GM19193 (cell line): ENCODE results near the gene ADAP1.

Experiments
- POLR2A ChIP-seq: IDR thresholded peaks from 4 replicates; pipeline ENCODE4 v1.6.1; 2011; ENCODE audit not compliant: insufficient read depth, insufficient read length; ENCODE audit errors: extremely low read depth

The ADAP1 gene

DNA sequence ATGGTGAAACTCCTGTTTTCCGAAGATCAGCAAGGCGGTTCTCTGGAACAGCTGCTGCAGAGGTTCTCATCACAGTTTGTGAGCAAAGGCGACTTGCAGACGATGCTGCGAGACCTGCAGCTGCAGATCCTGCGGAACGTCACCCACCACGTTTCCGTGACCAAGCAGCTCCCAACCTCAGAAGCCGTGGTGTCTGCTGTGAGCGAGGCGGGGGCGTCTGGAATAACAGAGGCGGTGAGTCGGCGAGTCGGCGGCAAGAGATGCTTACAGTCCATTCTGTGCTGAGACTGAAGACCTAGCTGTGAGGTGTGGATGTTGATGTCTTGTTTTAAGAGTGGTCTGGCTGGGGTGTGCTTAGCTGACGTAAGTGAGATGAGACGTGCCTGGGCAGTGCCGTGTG lies 94.3 kb downstream of the ADAP1 start:
- no peak for TF ChIP-seq POLR2A

DNA sequence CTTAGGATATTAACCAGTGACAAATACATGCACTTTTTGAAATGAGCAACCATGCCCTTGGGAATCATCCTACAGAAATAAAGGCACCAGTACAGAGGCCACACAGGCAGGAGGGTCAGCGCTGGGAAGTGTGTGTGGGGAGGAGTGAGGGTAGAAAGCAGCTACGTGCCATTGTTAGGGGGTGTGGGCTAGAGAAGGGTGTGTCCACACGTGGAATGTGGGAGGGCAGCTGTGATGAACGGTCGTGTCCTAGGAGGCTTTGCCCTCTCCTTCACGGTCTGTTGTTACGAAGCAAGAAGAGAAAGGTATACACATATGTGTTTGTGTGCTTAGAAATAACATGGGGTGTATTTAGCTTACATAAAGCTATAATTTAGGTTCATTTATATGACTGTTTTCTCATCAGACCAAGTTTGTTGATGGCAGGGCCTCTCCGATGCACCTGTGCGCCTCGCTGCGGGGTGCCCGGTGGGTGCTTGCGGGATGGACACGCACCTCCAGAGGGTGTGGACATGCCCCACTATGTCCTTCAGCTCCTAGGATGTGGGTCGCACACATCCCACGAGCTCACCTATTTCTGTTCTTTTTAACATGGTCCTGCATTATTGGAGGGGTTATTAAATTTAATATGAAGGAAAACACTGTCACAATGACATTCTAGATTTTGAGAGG lies 95.0 kb downstream of the ADAP1 start:
- TF ChIP-seq POLR2A: no peak

DNA sequence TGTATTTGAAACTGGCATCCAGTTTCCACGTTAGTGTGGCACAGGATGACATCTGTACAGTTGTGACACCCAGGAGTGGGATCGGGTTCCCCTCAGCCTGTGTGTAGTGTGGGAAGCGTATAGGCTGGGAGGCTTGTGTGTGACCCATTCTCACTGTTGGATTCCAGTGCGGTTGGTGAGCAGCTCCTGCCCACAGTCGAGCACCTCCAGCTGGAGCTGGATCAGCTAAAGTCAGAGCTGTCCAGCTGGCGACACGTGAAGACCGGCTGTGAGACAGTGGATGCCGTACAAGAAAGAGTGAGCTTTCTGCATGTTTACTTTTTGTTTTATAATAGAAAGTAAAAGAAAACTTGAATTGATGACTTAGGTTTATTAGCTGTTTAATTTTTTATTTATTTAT lies 96.8 kb downstream of the ADAP1 start:
- no peak for TF ChIP-seq POLR2A

DNA sequence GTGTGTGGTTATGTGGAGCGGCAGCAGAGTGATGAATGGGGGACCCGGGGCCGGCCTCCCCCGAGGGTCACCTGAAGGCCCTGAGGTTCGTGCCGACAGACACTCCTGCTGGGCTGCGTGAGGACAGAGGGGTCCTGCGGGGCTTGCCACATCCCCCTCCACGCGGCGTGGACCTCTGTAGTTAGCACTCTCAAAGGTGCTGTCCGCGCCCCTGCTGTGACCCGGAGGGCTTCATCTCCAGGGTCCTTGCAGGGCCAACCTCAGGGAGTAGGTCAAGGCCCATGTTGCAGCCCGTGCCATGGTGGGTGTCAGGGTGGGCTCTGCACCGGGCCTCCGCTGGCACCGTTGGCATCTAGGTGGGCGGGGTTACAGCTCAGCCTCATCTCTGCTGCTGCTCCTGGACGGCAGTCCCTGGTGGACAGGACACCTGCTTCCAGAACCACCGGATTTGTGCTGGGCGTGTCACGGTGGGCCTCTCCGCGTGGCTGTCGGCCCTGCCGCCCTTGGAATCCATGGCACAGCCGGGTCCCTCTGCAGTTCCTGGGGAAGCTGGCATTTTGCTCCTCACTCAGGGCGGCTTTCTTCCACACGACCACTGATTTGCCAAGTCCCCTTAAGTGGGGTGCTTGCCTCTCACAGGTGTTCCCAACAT lies 97.9 kb downstream of the ADAP1 start:
- TF ChIP-seq POLR2A: no peak

DNA sequence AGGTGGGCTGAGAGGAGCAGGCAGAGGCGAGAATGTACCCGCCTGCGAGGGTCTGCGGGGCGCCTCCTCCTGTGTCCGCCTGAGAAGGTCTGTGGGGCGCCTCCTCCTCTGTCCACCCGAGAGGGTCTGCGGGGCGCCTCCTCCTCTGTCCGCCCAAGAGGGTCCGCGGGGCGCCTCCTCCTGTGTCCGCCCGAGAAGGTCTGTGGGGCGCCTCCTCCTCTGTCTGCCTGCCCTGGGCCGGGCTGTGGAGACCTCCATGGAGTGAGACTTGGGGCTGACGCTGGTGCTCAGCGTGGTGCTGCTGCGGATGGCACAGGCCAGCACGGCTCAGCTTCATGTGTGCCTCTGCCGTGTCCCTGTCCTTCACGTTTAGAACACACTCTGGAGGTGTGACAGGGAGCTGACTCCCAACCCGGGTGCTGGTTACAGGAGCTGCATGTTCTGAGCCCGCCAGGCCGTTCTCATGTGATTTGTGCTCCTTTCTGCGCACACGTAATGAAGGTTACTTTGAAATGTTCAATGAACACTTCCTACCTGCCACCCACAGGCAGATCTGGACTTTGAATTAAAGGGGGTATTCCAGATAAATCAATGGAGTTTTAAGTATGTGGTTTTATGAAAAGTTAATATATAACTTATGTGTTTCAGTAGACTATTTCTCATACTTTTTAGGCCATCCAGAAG lies 98.7 kb downstream of the ADAP1 start:
- no peak for TF ChIP-seq POLR2A

DNA sequence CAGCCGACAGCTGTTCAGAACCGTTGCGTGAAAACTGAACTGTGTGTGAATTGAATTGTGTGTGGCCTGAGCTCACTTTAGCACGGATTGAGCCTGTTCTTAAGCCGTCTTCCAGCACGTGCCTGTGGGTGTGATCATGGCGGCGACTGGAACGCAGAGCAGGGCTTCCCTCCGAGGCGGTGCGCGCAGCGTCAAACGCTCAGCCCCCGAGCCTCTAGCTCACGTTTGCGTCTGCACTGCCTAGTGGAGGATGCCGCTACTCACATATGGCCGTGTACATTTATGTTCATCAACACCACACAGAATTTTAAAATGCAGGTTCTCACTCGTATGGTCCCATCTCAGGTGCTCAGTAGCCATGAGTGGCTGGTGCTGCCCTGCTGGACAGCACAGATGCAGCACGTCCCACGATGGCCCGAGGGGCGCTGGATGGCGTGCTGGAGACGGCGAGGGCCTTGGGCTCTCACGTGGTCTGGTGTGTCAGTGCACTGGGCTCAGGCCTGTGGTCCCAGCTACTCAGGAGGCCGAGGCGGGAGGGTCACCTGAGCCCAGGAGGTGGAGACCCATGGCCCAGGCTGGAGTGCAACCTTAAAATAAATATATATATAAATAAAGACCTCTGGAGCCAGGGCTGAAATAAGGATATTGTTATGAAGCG lies 100.2 kb downstream of the ADAP1 start:
- no peak for TF ChIP-seq POLR2A

DNA sequence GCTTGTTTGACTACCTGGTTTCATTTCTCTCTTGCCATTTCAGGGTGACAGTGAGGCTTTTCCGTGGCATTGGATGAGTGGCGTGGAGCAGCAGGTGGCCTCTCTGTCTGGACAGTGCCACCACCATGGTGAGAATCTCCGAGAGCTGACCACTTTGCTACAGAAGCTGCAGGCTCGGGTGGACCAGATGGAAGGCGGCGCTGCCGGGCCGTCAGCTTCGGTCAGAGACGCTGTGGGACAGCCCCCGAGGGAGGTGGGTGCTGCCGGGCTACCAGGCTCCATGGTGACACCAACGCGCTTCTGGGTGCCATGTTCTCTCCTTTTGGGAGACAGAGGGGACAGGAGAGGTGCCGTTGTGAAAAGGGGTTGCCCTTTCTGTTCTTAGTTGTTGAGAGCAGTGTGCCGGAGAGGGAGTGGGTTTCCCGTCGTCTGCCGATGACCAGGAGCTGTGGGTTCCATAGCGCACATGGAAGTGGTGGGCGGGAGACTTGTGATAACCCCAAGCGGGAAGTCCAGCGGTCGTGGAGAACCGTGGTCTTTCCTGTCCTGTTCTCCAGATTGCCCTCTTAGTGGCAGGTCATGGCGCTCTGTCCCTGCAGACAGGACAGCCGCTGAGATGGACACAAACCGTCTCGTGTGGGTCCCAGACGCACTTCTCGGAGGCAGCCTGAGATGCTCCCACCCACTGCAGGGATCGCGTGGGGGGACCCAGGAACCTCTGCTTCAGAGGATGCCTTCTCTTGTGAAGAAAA lies 100.9 kb downstream of the ADAP1 start:
- TF ChIP-seq POLR2A: no peak

DNA sequence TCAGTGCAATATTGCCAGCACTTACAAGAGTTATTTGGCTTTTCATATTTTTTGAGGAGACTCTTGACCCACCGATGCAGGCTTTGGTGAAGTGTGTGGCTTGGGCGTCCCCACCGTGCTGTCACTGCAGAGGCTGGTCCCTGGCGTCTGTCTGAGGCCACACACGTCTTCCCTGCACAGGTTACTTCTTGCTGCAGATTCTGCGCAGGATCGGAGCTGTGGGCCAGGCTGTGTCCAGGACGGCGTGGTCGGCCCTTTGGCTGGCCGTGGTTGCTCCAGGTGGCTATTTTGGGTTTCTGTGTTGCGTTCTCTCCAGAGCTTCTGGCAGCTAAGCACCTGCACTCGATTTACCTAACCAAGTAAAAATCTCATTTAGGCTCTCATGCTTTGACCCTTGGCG lies 103.3 kb downstream of the ADAP1 start:
- TF ChIP-seq POLR2A: no peak

DNA sequence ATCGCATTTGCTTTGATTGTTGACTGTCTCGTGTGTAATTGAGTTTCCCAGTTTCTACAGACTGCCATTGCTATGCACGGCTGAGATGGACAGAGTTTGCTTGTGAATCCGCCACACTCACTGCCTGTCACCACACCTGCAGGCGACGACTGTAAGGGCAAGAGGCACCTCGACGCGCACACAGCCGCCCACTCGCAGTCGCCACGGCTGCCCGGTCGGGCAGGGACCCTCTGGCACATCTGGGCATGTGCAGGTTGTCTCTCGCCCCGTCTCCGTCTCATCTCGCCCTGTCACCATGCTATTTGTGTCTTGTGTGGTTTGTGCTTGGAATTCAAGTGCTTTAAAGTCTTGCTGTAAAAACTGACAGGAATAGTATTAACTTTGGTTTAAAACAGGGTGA lies 104.7 kb downstream of the ADAP1 start:
- no peak for TF ChIP-seq POLR2A

DNA sequence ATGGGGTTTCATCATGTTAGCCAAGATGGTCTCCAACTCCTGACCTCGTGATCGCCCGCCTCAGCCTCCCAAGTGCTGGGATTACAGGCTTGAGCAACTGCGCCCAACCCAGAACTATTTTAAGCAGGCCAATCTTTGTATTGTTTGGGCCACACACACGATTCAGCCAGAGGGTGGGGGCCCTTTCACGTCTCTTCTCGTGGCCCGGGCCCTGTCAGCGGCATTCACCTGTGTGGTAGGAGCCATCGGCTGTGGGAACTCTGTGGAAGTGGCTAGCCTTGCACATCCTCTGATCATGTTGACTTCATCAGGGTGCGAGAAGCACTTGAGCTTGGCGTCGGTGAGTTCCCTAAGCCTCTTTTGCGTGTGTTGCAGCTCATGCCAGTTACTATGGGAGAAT lies 105.3 kb downstream of the ADAP1 start:
- TF ChIP-seq POLR2A: no peak
